ENCODE measurements around the gene OTX2.

GRCh38 chr14:56810147-56810719, at the start of gene OTX2:
- TF ChIP-seq CTCF (IDR thresholded peaks at IDR 0.05) = no peak
- no peak for TF ChIP-seq TCF7L2 (IDR thresholded peaks at IDR 0.05; ENCODE audit: low read depth, low read length)
- no peak for TF ChIP-seq POLR2AphosphoS5 (IDR thresholded peaks at IDR 0.05; ENCODE audit: low read depth, low read length)
- no peak for TF ChIP-seq REST (IDR thresholded peaks at IDR 0.05; ENCODE audit: insufficient read depth in 1 of 2, low read depth in 2 of 2, low read length in 1 of 2)

Data from Panc1 (cell line).